GM19467 (cell line): ENCODE results near the gene TEAD1.

ENCODE experiments used
- ATAC-seq: cut with Tn5 transposase; IDR thresholded peaks from one replicate; pipeline ENCODE4 v1.9.1; 2021; ENCODE audit warnings: mild to moderate bottlenecking, moderate library complexity; ENCODE audit not compliant: unreplicated experiment

Gene TEAD1

DNA sequence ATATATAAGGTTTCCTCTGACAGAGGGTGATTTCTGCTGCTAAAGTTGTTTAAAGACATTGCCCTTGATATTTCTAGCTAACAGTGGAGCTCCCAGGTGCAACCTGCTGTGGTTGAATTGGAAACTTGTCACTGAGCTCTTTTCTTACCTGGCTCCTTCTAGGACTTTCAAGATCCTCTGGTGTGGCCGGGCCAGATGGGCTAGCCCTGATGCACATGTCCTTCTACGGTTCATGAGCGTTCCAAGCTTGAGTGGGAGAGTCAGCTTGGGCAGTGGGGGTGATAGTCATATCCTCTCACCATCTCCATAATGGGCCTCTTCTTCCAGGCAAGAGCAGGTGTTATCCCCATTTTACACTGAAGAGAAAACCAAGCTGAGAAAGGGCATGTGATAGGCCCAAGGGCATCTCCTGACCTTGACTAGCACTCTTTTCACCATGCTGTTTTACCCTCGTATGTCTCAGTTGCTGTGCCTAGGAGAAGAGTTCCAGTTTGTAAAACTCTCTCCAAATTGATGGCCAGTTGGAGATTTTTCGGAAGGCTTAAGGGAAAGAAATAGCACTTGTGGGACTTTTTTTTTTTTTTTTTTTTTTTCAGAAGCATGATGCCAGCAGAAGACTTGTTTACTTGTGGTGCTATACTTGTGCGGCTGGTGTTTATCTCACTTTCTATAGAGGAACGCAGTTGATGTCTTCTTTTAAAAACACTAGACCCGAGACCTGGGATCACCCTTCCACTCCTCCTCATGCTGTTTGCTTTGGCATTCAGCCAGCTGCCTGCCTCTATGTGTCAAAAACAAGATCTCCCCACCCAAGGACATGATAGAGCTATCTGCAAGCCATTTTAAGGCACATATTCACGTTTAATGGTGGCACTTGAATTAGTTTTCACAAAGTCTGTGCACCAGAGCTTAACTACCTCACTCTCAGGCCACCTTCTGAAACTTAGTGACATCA lies 32.6 kb downstream of the TEAD1 start:
- ATAC-seq: no peak

- ATAC-seq: no peak
Measured at GRCh38 chr11:12707500-12707880, 33.3 kb downstream of the TEAD1 start.

DNA sequence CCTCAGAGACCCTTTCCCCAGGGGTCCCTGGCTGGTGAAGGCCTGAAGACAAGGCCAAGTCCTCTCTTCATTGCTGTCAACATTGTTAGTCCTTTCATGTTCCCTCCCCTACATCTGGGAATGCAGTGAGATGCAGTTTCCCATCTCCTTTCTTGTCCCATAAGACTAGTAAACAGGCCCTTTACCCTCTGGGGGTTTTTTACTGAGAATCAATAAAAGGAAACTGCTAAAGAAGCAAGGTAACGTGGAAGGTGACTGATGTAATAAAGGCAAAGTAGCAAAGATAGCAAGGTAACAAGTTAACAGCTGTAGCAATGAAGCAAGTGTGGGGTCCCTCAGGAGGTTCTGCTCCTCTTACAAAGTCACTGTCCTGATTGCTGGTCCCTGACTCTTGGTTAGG lies 37.3 kb downstream of the TEAD1 start:
- ATAC-seq: no peak

GRCh38 chr11:12712132-12712531 lies 37.9 kb downstream of the TEAD1 start:
- no peak for ATAC-seq

DNA sequence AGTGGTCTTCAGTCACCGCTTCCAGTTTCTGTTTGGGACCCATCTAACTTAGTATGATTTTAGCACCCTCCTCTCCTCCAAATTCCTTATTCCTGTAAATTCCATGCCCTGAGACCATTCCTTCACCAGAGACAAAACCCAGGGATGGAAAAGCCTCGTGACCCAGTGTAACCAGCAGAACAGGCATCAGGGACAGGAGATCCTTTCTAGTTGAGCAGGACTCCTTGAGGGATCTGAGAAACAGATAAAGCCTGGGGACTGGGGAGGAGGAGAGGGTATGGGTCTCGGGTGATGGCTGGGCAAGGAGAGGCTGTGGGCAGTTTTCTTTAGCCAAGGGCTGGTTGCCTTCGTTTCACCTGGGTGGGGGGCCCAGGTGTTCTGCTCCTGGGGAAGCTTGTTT lies 40.9 kb downstream of the TEAD1 start:
- ATAC-seq: no peak

- no peak for ATAC-seq
Measured at GRCh38 chr11:12715941-12716340, 41.7 kb downstream of the TEAD1 start.

DNA sequence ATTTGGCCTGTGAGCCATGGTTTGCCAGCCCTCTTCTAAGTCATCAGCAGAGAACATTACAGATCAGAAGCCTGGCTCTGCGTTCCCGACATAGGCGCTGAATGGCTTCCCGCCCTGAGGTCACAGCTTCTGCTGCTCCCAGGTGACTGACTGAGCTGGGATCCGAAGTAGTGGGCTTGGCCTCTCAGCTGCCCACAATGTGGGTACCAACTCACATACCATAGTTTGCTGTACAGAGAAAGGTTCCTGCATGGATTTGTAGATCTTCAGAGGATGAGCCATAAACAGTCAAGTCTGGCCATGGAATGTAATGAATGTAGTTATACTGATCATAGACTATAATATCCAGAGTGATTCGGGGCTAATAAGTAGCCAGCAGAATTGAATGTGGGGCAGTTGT lies 42.6 kb downstream of the TEAD1 start:
- ATAC-seq: no peak

DNA sequence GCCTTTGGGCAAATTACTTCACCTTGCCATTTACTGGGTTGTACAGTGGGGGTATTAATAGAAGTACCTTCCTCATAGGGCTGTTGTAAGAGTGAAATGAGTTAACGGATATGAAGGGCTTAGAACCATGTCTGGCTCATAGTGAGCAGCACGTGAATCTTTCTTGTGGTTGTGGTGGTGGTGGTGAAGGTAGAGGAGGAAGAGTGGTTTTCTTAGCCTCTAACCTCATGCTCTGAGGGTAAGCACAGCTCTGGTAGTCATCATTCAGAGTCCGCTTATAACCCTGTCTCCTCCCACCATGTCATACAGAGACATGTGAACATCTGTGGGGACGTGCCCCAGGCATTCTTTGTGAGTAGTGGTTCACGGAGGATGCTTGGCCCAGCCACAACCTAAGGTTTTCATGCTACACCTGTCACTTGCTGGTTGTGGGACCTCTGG lies 43.6 kb downstream of the TEAD1 start:
- ATAC-seq: peak; percentile 83

- ATAC-seq: no peak
Measured at GRCh38 chr11:12719221-12719620, 45.0 kb downstream of the TEAD1 start.

DNA sequence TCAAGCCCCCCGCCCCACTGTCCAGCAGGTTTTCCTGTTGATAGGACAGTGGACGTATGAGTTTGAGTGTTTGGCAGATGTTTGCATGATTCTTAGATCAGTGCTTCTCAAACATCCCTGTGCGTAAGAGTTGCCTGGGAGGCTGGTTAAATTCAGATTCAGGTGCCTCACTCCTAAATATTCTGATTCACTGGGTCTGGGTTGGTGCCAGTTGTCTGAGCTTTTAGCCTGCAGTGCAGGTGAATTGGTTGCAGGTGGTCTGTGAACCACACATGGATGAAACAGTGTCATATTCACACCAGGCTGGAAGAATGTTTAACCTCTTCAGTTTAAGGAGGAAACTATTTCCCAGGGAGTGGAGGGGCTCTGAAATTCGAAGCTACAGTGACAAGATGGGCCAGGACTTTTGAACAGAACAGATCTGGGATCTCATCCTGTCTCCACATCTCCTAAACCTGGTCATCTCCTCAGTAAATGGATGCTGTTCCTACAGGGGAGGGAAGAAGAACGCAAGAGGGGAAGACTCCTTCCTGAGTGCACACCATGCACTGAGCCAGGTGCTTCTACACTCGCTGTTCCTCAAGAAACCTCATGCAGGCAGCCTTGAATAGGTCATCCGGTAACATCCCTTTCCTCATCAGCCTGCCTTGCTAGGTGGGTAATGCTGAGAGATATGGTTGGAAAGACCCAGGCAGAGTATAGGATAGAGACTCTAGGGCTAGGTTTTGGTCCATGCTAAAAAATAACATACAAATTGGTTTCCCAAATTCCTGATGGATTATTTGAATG lies 47.8 kb downstream of the TEAD1 start:
- no peak for ATAC-seq

DNA sequence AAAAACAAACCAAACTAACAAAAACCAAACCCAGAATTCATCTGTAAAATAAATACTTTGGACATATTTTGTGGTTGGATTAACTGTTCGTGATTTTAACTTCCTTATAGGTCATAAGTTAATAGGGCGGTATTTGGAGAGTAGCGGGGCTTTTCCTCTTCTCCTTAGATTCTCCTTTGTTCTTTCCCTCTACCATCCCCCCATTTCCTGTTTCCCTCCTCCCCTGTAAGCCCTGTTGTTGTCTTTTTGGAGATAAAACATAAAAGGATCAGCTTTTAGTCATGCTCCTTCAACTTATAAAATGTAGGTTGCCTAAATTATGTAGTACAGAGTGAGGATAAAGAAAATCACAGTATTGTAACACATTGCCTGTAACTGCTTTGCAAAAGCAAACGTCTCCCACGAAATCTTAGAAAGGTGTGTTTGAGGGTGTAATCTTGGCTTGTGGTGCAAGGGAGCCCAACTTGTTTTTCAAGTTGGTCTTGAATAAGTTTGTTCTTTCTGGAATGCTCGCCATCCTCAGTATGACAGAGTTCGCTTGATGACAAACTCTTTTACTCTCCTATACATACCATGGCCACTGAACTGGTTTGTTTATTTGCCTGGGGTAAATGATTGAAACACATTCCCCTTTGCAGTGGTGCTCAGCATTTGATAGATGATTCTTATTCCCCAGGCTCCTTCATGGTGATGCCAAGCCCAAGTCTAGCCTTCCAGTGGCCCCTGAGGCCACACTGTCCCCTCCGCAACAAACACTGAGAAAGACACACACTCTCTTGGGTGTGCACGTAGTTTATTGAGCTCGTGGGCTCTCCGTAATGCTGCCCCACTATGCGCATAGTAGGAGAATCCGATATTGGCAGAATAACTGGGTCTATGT lies 49.4 kb downstream of the TEAD1 start:
- no peak for ATAC-seq

DNA sequence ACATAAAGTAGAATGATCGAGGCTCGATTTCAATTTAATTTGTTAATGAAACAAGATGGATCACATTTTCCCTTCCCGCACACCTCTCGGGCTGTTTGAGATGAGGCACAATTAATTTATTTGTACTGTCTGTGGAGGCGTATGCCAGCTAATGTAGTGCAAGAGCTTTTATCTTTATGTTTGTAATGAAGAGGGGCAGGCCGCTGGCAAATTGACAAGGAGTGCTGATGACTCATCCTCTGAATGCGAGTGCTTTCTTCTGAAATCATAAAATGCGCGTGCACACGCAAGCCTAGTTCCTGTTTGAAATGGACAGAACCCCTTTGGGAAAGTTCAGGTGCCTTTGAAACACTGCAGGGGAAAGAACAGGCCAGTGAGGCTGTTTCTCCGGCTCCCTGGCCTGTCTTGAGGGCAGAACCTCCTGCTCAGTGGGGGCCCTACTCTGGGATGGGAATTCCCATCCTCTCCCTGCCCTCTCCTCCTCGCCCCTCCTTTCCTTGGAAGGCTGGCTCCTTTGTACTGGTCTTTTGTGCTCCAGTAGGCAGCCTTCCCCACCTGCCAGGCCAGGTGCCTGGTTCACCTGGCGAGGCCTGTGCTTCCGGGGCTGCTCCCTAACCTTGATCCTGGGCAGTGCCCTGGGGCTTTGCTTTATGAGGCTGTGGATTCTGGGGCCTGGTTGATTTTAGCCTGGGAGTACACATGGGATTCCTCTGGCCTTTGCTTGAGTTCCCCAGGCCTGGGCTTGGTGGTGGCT lies 50.3 kb downstream of the TEAD1 start:
- ATAC-seq: no peak

DNA sequence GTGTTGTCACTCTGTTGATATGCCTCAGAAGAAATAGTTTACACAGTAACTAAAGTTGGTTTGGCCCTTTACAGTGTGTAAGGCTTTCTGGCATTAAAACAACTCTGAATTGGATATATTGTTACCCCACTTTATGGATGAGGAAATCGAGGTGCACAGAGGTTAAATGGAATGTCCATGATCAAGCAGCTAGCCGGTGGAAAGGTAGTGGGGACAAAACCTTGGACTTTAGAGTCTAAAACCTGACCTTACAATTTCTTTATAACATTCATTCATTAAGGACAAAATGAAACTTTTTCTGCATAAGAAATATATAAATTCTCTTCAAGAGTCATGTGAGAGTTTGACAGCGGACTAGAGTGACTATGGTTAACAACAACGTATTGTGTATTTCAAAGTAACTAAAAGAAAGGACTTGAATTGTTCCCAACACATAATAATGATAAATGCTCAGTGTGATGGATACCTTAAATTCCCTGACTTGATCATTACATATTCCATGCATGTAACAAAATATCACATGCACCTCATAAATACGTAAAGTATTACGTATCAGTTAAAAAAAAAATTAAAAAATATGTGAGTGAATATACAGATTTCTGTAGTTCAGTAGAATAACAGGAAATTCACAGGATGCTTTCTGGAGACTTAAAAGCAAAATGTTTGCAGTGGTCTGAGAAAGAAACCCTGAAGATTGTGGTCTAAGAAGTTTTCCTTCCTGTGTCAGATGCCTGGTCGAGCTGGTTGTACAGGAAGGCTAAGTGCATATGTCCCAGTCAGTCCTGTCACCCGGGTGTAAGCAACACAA lies 51.0 kb downstream of the TEAD1 start:
- ATAC-seq: no peak

GRCh38 chr11:12725863-12726682 lies 51.9 kb downstream of the TEAD1 start:
- ATAC-seq: no peak

DNA sequence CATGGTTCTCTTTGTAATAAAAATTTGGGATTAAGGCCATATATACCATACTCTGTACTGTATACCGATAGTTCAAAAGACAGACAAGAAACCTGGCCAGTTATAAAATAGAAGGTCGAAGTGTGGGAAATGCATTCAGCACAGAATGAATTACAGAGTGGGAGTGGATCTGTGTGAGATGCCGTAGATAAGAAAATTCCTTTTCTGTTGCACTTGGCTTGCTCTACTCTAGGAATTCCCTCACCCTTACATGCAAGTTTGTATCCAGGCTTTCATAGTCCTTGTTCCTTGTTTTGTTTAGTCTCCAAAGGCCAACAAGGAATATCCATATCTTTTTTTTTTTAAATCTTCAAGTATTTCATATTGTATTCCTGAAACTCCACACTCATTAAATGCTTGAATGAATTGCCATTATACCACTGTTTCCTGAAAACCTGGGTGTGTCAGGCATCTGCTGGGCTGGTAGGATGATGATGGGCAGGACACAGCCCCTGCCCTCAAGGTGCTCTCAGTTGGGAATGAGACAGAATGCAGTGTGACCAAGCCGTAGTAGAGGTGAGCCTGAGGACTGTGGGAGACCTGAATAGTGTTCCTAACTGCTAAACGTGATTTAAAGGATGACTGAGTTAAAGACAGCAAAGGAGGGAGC lies 53.5 kb downstream of the TEAD1 start:
- ATAC-seq: no peak

DNA sequence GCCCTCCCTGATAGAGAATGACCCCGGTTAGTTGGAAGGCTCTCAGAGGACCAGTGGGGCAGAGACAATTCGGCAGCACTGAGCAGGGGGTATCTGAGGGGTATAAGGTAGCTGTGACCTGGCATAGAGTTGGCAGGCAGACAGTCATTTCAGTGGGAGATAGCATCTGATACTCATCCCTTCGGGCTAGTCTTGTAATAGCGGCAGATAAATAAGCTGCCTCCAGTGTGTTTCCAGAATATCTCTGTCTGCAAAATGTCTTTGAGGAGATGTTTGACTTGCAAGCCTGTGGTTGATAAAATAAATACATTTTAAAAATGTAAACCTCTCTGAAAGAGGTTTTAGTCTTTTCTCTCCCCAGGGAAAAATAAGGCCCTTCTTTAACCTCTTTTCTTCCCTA lies 54.2 kb downstream of the TEAD1 start:
- ATAC-seq: no peak

DNA sequence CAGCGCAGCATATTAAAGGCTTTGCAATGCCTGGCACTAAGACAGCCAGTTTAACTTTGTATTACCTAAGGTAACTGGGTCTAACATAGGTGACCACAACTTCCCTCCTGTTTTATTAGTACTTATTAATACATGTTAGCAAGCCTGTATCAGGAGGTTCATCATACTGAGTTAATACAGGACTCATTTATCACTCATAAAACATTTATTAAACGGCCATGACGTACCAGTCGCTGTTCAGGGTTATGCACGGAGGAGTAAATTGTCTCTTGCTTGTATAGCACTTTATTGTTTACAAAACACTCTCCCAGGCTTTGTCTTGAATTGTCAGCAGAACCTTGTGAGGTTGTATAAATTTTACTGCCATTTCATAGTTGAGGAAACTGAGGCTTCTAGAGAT lies 55.7 kb downstream of the TEAD1 start:
- ATAC-seq: no peak

DNA sequence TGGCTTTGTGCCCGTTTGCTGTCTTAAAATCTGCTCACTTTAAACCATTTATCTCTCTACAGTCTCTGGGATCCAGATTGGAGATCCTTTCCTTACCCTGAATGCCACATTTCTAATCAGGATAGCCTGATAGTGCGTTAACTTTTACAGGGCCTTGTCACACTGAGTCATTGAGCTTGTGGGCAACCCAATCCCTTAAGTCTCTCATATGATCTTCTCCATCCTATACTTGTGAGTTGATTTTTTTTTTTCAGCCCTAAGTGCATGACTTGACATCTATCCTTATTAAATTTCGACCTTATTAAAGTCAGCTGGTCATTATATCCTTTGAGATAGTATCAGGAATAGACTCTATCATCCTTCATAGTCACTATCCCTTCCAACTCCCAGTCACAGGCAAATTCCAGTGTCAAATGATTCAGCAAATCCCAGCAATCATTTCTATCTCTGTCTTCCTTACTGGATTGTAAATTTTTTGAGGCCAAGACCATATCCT lies 57.7 kb downstream of the TEAD1 start:
- ATAC-seq: no peak
